ENCODE measurements around the gene UNC13B.
"Not testable (repeated sequence)": the region's sequence is repeated elsewhere in the genome, so short reads cannot be mapped to it uniquely, and the experiment has no call there.

The UNC13B gene

GRCh38 chr9:35229066-35229778, 67.4 kb downstream of the UNC13B start:
- DNase-seq = no peak

- DNase-seq = no peak
Measured at GRCh38 chr9:35229779-35230143, 68.0 kb downstream of the UNC13B start.

GRCh38 chr9:35232867-35233544, 71.2 kb downstream of the UNC13B start:
- no peak for DNase-seq

DNA sequence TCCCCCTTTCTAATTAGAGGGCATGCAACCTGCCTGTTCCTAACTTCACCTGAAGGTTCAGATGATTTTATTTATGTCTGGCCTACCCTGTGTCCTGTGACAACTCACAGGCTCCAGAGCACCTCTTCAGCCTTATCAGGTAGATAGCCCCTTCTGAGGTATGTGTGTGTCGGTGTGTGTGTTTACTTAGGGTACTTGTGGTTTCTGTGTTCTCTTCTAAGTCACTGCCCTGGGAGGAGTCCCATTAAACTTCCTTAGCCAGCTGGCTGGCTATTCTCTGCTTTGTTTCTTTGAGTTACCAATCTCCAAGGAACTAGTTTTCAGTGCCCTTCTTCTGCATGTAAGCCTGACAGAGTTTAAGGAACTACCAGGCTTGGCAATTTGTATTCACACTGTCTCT, 74.9 kb downstream of the UNC13B start:
- no peak for DNase-seq

- DNase-seq = no peak
Measured at GRCh38 chr9:35237311-35237710, 75.5 kb downstream of the UNC13B start.

GRCh38 chr9:35245945-35246344, 84.1 kb downstream of the UNC13B start:
- DNase-seq = not testable (repeated sequence)

GRCh38 chr9:35253075-35253474, 91.3 kb downstream of the UNC13B start:
- DNase-seq = no peak

- DNase-seq = no peak
Measured at GRCh38 chr9:35254237-35254636, 92.4 kb downstream of the UNC13B start.

DNA sequence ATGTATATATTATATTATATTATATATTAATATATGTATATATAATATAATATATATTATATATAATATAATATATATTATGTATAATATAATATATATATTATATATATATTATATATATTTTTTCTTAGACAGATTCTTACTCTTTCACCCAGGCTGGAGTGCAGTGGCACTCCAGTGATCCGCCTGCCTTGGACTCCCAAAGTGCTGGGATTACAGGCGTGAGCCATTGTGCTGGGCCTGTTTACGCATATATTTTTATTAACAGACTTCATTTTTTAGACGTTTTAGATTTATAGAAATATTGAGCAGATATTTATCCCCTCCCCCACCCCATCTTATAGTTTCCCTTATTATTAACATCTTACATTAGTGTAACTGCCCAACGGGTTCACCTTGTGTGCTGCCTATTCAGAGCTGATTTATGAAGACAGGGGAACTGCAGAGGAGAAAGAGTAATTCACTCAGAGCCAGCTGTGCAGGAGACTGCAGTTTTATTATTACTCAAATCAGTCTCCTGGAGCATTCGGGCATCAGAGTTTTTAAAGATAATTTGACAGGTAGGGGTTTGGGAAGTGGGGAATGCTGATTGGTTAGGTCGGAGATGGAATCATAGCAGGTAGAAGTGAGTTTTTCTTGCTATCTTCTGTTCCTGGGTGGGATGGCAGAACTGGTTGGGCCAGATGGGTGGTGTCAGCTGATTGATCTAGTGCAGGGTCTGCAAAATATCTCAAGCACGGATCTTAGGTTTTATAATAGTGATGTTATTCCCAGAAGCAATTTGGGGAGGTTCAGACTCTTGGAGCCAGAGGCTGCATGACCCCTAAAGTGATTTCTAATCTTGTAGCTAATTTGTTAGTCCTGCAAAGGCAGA, 93.4 kb downstream of the UNC13B start:
- DNase-seq = no peak

DNA sequence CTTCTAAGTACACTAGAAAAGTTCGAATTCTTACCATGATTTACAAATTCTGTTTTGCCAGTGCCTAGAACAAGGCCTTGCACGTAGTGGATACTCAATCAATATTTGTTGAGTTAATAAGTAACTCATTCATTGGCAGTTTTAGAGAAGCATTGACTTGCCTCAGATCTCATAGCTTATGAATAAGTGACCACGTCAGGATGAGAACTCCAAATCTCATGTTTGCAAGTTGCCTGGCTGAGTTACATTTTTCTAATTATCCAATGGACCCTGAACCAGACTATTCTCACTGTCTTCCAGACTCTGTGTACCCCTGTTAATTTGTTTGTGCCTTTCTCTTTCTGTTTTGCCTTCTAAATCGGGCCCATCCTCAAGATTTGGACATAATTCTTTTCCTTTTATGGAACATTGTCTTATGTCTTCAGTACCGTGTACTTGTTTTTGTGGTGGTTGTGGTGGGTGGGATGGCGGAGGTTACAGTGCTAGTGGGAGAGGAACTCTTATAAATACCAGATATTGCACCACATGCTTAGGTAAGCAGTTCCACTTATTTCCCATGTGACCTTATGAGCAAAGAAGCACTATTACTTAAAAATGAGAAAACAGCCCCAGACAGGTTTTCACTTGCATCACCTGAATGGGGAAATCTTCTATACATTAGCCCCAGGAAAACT, 96.3 kb downstream of the UNC13B start:
- no peak for DNase-seq

DNA sequence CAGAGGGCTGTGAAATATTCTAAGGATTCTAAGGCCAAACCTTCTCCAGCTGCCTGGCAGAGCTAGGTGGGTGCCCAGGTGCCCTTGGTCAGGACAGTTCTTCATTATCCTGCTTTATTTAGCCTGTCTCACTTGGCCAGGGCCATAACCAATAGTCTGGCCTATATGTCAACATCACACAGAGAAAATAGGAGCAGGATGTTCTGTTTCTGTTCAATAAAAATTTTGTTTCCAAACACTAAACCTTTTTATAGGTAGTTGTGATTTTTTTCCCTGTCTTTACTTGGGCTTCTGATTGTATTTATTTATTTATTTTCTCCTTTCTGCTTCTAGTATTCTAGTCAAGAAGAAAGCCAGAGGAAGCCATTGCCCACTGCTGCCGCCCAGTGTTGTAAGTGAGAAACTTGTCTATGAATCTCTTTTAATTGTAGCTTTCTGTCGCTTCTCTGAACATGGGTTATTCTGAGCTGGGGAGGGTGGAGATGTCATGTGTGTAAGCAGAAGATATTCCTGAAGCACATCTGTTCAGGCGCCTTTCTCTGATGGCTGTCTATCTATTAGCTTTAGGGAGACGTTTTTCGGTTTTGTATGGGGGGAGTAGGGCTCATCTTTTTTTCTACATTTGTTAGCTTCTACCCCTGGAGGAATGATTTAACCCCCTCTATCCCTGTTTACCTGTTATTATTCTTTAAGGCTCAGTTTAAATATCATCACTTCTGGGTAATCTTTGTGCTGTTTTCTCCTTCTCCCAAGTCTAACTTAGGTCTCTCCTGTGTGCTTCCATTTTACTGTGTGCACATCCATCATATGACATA, 97.1 kb downstream of the UNC13B start:
- peak; percentile 28 for DNase-seq

GRCh38 chr9:35260186-35260585, 98.4 kb downstream of the UNC13B start:
- DNase-seq = no peak

GRCh38 chr9:35262064-35262463, 100.3 kb downstream of the UNC13B start:
- no peak for DNase-seq

- DNase-seq = no peak
Measured at GRCh38 chr9:35267710-35268109, 105.9 kb downstream of the UNC13B start.

- DNase-seq = no peak
Measured at GRCh38 chr9:35269919-35270318, 108.1 kb downstream of the UNC13B start.

DNA sequence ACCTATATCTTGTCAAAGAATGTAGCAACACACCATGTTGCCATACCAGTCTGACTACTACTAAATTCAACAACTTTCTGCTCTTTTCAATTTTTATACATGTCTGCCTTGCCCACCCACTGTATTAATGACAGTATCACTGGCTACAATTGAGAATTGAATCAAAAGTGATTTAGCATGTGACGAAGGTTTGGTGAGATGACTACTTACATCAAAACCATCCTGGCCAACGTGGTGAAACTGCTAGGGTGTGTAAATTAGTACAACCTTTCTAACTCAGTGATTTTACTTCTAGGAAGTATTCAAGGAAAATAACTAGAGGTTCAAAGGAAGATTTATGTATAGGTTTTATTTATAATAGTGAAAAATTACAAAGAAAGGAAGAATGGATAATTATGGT, 109.8 kb downstream of the UNC13B start:
- DNase-seq = no peak

DNA sequence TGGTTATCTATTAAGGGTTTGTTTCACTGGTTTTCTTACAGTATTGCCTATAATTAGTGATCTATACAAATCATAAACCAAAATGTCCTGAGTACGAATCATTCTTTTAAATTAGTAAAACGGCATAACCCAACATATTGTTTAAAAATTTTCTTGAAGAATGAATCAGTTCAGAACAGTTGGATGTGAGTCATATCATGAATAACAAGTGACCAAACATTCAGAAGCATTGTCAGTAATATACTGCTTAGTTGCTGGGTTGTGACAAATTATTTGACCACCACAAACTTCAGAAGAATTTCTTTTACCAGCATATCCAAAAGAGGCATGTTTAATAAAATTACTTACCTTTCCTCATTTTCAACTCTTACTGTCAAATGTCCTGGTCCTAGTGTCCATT, 111.2 kb downstream of the UNC13B start:
- no peak for DNase-seq

DNA sequence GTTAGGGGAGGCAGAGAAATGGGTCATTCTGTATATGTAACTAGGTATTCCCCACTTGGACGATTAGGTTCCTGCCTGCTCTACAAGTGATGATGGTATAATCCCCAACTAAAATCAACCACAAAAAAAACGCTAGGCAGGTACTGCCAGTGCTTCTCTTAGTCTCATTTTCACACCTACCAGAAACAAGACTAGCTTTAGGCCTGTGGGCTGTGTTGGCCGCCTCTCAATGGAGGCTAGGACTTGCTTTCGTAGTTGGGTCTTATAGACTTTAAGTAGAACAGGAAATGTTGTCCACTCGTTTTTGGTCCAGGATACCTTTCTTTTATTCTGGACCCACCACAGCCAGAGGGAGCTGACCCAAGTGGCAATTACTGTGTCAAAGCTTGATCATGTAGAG, 111.8 kb downstream of the UNC13B start:
- DNase-seq = no peak

DNA sequence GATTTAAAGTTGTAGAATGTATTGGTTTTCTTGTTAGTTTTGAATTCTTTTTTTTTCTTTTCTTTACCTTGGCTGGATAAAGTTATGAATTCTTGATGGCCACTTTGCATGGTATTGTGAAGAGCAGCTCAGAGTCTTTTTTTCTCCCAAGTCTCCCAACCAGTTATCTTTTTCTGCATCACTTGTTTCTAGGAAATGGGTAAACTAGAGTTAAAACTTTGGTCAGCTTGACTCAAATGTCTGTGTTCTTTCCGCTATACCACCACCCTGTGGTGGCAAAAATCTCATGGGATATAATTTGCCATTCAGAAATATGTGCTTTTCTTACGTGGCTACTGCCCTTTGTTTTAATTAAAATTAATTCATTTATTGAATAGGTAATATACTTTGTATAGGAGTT, 113.2 kb downstream of the UNC13B start:
- DNase-seq = no peak

DNA sequence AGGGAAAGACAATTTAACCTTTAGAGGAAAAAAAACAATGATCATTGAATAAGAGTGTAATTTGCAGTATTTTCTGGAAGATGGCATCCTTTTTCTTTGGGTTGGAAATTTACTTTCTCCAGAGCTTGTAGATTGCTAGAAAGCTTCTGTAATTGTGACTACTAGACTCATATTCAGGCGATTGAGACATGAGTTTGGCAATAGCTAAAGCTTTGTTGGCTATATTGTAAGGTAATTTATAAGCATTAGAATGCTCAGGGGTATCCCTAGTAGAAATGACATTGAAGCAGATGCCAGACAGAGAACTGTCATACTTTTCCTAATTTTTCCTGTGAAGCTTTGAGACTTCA, 115.3 kb downstream of the UNC13B start:
- DNase-seq = no peak

- no peak for DNase-seq
Measured at GRCh38 chr9:35277628-35278359, 116.0 kb downstream of the UNC13B start.

DNA sequence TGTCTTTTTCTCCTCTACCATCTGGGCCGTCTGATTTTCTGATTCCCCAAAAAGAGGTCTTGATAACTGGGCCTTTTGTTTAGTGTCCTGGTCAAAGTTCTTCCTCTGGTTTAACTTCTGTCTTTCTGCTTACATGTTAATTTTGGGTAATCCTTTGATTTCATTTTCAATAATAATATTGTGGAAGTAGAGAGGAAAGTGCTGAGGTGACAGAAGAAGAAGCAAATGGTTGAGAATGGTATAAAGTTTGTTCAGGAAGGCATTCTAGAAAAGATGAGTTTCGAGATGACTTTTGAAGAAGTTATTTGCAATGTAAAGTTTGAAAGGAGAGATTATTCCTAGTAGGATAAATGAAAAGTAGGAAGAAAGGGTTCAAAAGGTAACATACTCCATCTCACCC, 118.1 kb downstream of the UNC13B start:
- DNase-seq = no peak
